Measurements from ENCODE around the gene CRYGC.
A peak's percentile ranks its signal among the peaks of the same experiment; 100 is the strongest.
"Not testable (repeated sequence)": the region's sequence is repeated elsewhere in the genome, so short reads cannot be mapped to it uniquely, and the experiment has no call there.

The CRYGC gene

DNA sequence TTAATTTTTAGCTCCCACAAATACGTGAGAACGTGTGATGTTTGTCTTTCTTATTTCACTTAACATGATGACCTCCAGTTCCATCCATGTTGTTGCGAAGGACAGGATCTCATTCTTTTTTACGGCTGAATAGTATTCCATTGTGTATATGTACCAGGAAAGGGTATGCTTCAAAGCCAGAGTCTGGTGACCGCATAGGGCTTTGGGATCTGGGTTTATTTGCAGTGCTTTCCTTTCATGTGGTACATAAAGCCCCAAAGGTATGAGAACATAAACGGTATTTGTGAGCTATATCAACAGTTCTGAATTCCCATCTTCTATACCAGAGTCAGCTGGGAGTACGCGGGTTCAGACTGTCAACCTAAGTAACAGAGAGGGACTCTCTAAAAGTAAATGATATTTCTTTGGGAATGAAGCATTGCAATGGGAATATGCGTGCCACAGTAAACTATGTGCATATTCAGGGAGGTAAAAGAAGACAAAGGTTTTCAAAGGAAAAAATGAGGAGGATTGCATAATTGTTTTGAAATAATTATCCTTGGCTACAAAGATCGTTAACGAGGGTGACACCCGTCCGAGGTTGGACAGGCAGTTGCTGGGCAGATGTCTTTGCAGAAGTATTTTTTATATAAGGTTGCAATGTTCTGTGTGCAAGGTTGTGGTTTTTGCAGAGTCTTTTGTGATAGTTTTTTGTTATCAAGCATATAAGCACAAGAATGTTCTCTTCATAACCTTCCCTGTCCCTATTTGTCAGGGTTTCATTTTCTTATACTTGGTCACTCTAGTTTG lies 29.8 kb downstream of the CRYGC start:
- no peak for TF ChIP-seq SP3 (tag by site-specific recombination; IDR thresholded peaks at IDR 0.05)
- TF ChIP-seq ZNF146 (tag by site-specific recombination; IDR thresholded peaks at IDR 0.05) = peak; percentile 45
- Histone ChIP-seq H3K4me3 (ENCODE audit: low read depth, low read length) (no peak overlapping the region), H3K36me3 (ENCODE audit: control insufficient read depth in 2 of 2, insufficient read depth in 1 of 2, low read length in 2 of 2) (no peaks in the 10 kb centered on the region), H3K9me3 (ENCODE audit: control insufficient read depth, insufficient read depth, low read depth, low read length) (no peaks in the 10 kb centered on the region), H3K4me1 (ENCODE audit: control insufficient read depth, insufficient read depth, low read length) (no peaks in the 10 kb centered on the region), H3K27ac (ENCODE audit: extremely low read depth, low read depth, low read length) (no peak overlapping the region)
- ChIA-PET POLR2A (no interaction called here), CTCF (interaction anchor here (0.5 to 0.7 kb wide), 2 partner anchors 49 to 132 kb away, joined by 3 read pairs; no protein-coding TSS in a partner anchor)

DNA sequence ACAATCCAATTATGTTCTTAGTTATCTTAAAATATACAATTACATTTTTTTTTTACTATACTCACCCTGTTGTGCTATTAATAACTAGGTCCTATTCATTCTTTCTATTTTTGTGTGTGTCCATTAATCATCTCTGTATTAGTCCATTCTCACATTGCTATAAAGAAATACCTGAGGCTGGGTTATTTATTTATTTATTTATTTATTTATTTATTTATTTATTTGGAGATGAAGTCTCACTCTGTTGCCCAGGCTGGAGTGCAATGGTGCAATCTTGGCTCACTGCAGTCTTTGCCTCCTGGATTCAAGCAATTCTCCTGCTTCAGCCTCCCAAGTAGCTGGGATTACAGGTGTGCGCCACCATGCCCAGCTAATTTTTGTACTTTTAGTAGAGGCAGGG lies 30.9 kb downstream of the CRYGC start:
- H3K4me3 ChIP-seq (ENCODE audit: low read depth, low read length); H3K27ac ChIP-seq (ENCODE audit: extremely low read depth, low read depth, low read length); H3K4me1 ChIP-seq (ENCODE audit: control insufficient read depth, insufficient read depth, low read length); POLR2A ChIA-PET; CTCF ChIA-PET; H3K36me3 ChIP-seq (ENCODE audit: control insufficient read depth in 2 of 2, insufficient read depth in 1 of 2, low read length in 2 of 2); H3K9me3 ChIP-seq (ENCODE audit: control insufficient read depth, insufficient read depth, low read depth, low read length): not testable (repeated sequence)
- TF ChIP-seq ZNF394 (tag by site-specific recombination; IDR thresholded peaks at IDR 0.05; ENCODE audit: borderline replicate concordance) (peak; percentile 87), ZNF140 (tag by site-specific recombination; IDR thresholded peaks at IDR 0.05) (peak; percentile 59; the same call in 1 of the 2 replicates), ZNF266 (tag by site-specific recombination; IDR thresholded peaks at IDR 0.05; ENCODE audit: low read depth) (peak; percentile 39; the same call in 1 of the 2 replicates), ZNF501 (tag by site-specific recombination; IDR thresholded peaks at IDR 0.05) (0 out of 2 replicates have a peak, but pooled peaks have one; percentile 38), ZNF560 (tag by site-specific recombination; IDR thresholded peaks at IDR 0.05; ENCODE audit: borderline replicate concordance) (0 out of 2 replicates have a peak, but pooled peaks have one; percentile 32), ZNF202 (tag by site-specific recombination; IDR thresholded peaks at IDR 0.05; ENCODE audit: borderline replicate concordance) (peak; percentile 14; the same call in 1 of the 2 replicates), ZFP3 (tag by site-specific recombination; IDR thresholded peaks at IDR 0.05; ENCODE audit: low read depth) (0 out of 2 replicates have a peak, but pooled peaks have one; percentile 19), ZNF433 (tag by site-specific recombination; IDR thresholded peaks at IDR 0.05; ENCODE audit: low read depth) (peak; percentile 50; the same call in 1 of the 2 replicates), ZNF426 (tag by site-specific recombination; IDR thresholded peaks at IDR 0.05) (peak; percentile 76), ZNF664 (tag by site-specific recombination; IDR thresholded peaks at IDR 0.05) (peak; percentile 44; the same call in 1 of the 2 replicates), ZNF555 (tag by site-specific recombination; conservative IDR thresholded peaks at IDR 0.05) (peak; percentile 56), ZNF623 (tag by site-specific recombination; IDR thresholded peaks at IDR 0.05) (peak; percentile 68), ZNF558 (tag by site-specific recombination; IDR thresholded peaks at IDR 0.05) (0 out of 2 replicates have a peak, but pooled peaks have one; percentile 32), ZBTB8A (tag by site-specific recombination; IDR thresholded peaks at IDR 0.05) (peak; percentile 42)
- TF ChIP-seq, protein P1, sequence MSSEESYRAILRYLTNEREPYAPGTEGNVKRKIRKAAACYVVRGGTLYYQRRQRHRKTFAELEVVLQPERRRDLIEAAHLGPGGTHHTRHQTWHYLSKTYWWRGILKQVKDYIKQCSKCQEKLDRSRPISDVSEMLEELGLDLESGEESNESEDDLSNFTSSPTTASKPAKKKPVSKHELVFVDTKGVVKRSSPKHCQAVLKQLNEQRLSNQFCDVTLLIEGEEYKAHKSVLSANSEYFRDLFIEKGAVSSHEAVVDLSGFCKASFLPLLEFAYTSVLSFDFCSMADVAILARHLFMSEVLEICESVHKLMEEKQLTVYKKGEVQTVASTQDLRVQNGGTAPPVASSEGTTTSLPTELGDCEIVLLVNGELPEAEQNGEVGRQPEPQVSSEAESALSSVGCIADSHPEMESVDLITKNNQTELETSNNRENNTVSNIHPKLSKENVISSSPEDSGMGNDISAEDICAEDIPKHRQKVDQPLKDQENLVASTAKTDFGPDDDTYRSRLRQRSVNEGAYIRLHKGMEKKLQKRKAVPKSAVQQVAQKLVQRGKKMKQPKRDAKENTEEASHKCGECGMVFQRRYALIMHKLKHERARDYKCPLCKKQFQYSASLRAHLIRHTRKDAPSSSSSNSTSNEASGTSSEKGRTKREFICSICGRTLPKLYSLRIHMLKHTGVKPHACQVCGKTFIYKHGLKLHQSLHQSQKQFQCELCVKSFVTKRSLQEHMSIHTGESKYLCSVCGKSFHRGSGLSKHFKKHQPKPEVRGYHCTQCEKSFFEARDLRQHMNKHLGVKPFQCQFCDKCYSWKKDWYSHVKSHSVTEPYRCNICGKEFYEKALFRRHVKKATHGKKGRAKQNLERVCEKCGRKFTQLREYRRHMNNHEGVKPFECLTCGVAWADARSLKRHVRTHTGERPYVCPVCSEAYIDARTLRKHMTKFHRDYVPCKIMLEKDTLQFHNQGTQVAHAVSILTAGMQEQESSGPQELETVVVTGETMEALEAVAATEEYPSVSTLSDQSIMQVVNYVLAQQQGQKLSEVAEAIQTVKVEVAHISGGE (tag by site-specific recombination; conservative IDR thresholded peaks at IDR 0.05; ENCODE audit: low read depth) = peak; percentile 64; the same call in 1 of the 2 replicates
- TF ChIP-seq, protein P2, sequence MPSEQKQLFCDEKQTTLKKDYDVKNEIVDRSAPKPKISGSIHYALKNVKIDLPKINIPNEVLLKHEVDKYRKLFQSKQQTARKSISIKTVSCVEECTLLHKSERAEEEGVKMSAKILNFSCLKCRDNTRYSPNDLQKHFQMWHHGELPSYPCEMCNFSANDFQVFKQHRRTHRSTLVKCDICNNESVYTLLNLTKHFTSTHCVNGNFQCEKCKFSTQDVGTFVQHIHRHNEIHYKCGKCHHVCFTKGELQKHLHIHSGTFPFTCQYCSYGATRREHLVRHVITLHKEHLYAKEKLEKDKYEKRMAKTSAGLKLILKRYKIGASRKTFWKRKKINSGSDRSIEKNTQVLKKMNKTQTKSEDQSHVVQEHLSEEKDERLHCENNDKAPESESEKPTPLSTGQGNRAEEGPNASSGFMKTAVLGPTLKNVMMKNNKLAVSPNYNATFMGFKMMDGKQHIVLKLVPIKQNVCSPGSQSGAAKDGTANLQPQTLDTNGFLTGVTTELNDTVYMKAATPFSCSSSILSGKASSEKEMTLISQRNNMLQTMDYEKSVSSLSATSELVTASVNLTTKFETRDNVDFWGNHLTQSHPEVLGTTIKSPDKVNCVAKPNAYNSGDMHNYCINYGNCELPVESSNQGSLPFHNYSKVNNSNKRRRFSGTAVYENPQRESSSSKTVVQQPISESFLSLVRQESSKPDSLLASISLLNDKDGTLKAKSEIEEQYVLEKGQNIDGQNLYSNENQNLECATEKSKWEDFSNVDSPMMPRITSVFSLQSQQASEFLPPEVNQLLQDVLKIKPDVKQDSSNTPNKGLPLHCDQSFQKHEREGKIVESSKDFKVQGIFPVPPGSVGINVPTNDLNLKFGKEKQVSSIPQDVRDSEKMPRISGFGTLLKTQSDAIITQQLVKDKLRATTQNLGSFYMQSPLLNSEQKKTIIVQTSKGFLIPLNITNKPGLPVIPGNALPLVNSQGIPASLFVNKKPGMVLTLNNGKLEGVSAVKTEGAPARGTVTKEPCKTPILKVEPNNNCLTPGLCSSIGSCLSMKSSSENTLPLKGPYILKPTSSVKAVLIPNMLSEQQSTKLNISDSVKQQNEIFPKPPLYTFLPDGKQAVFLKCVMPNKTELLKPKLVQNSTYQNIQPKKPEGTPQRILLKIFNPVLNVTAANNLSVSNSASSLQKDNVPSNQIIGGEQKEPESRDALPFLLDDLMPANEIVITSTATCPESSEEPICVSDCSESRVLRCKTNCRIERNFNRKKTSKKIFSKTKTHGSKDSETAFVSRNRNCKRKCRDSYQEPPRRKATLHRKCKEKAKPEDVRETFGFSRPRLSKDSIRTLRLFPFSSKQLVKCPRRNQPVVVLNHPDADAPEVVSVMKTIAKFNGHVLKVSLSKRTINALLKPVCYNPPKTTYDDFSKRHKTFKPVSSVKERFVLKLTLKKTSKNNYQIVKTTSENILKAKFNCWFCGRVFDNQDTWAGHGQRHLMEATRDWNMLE (tag by site-specific recombination; conservative IDR thresholded peaks at IDR 0.05; ENCODE audit: low read depth) = peak; percentile 77
- TF ChIP-seq, protein P3, sequence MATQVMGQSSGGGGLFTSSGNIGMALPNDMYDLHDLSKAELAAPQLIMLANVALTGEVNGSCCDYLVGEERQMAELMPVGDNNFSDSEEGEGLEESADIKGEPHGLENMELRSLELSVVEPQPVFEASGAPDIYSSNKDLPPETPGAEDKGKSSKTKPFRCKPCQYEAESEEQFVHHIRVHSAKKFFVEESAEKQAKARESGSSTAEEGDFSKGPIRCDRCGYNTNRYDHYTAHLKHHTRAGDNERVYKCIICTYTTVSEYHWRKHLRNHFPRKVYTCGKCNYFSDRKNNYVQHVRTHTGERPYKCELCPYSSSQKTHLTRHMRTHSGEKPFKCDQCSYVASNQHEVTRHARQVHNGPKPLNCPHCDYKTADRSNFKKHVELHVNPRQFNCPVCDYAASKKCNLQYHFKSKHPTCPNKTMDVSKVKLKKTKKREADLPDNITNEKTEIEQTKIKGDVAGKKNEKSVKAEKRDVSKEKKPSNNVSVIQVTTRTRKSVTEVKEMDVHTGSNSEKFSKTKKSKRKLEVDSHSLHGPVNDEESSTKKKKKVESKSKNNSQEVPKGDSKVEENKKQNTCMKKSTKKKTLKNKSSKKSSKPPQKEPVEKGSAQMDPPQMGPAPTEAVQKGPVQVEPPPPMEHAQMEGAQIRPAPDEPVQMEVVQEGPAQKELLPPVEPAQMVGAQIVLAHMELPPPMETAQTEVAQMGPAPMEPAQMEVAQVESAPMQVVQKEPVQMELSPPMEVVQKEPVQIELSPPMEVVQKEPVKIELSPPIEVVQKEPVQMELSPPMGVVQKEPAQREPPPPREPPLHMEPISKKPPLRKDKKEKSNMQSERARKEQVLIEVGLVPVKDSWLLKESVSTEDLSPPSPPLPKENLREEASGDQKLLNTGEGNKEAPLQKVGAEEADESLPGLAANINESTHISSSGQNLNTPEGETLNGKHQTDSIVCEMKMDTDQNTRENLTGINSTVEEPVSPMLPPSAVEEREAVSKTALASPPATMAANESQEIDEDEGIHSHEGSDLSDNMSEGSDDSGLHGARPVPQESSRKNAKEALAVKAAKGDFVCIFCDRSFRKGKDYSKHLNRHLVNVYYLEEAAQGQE (tag by site-specific recombination; IDR thresholded peaks at IDR 0.05) = 0 out of 2 replicates have a peak, but pooled peaks have one; percentile 43
